GM18909 (cell line): Measurements from ENCODE around the gene BIK.

ENCODE experiments used
- ATAC-seq: cut with Tn5 transposase; IDR thresholded peaks from one replicate; pipeline ENCODE4 v1.9.1; 2021; ENCODE audit warnings: mild to moderate bottlenecking; ENCODE audit not compliant: unreplicated experiment, poor library complexity

The BIK gene

DNA sequence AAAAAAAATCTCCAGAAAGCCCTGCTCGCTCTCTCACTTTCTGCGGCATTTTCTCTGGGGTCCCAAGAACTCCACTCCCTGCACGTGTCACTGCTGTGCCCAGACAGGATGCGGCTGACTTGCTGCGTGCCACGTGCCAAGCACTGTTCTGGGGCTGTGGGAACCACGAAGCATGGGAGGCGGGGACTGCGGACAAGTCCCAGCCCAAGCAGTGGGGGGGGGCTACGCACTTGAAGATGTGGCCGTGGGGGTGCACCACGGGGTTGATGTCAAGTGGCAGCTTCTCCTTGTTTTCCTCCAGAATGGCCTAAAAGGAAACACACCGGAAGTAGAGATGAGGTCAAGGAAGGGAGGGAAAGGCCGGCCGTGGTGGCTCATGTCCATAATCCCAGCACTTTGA is 65.5 kb downstream of the BIK start:
- ATAC-seq: no peak

DNA sequence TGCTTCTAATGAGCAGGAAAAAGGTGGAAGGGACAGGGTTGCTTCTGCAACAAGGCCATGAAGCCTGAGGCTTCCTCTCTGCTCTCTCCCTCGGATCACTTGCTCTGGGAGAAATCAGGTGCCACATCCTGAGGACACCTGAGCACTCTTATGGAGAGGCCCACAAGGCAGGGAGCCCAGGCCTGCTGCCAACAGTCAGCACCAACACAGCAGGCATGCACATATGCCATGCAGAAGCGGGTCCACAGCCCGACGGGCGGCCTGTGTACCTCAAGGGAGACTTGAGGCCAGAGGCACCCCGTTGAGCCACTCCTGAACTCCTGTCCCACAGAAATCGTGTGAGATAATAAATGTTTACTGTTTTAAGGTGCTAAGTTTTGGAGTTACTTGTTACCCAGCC is 66.9 kb downstream of the BIK start:
- ATAC-seq: no peak
